Breast epithelium (tissue), 3 donors: ENCODE data around the gene TGDS.

Source experiments
- POLR2AphosphoS5 ChIP-seq, 3 donors: sonication (generic); formaldehyde crosslinking; IDR thresholded peaks; one replicate each; pipeline ENCODE4 v1.6.1; 2017; ENCODE audit warnings: antibody characterized with exemption in 3 of 3
- TF ChIP-seq, protein P1 (sequence below), 3 donors: fragments of 450-650 bp; IDR thresholded peaks; one replicate each; pipeline ENCODE4 v1.5.1; 2016 to 2017; ENCODE audit warnings: antibody characterized with exemption in 3 of 3, mild to moderate bottlenecking in 3 of 3, moderate library complexity in 3 of 3

DNA sequence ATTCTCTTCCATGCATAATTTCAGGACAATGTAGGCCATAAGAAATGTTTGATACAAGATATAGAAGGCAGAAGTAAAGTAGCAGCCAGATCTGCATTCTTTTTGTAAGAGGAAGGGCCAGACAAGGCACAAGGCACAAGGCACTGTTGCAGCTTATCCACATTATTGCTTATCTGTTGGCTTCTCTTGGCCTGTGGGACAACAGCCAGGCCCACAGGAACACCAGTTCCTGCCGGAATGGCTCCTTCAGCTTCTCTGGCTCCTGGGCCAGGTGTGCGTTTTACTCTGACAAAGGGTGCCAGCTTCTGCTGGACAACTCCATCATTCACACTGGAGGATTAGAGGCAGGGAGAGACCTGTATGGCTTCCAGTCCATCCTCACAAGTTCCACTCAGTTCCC is 34.9 kb upstream of the TGDS start:
- TF ChIP-seq, protein P1, sequence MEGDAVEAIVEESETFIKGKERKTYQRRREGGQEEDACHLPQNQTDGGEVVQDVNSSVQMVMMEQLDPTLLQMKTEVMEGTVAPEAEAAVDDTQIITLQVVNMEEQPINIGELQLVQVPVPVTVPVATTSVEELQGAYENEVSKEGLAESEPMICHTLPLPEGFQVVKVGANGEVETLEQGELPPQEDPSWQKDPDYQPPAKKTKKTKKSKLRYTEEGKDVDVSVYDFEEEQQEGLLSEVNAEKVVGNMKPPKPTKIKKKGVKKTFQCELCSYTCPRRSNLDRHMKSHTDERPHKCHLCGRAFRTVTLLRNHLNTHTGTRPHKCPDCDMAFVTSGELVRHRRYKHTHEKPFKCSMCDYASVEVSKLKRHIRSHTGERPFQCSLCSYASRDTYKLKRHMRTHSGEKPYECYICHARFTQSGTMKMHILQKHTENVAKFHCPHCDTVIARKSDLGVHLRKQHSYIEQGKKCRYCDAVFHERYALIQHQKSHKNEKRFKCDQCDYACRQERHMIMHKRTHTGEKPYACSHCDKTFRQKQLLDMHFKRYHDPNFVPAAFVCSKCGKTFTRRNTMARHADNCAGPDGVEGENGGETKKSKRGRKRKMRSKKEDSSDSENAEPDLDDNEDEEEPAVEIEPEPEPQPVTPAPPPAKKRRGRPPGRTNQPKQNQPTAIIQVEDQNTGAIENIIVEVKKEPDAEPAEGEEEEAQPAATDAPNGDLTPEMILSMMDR (IDR thresholded peaks at IDR 0.05) = no peak
- no peak for TF ChIP-seq POLR2AphosphoS5 (IDR thresholded peaks at IDR 0.05)
